Fibroblast of the conjunctiva (primary cell): ENCODE results near the gene LARP4B.

Experiments
- DNase-seq: peaks from one replicate; pipeline ENCODE4 v3.0.0-alpha.2; 2010; ENCODE audit warnings: low read depth

The LARP4B gene

GRCh38 chr10:767794-768193, 163.7 kb downstream of the LARP4B start:
- no peak for DNase-seq

DNA sequence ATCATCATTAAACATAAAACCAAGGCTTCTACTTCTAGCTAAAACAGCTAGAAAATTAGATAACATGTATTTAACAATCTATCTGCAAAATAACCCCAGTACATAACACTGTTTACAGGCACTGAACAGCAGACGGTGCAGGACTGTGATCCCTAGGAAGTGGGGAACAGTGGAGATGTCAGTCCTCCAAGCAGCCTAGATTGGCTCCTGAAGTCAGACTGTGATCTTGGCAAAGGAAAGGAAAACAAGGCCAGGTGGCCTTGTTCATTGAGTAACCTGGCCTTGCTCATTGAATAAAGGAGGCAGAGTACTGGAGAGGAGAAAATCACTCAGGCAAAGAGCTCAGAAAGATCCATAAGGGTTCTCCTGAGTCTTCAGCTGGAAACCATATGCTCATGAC, 164.3 kb downstream of the LARP4B start:
- DNase-seq, result no peak

DNA sequence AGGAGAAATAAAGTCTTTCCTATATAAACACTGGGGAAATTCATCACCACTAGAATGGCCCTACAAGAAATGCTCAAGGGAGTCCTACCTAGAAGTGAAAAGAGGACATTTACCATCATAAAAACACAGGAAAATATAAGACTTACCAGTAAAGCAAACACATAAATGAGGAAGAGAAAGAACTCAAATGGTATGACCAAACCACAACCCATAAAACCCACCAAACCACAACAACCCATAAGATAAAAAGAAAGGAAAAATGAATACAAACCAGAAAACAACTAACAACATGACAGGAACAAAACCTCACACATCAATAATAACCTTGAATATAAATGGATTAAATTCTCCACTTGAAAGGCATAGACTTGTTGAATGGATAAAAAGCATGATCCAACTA, 170.1 kb downstream of the LARP4B start:
- DNase-seq, result no peak

- no peak for DNase-seq
Measured at GRCh38 chr10:760622-761021, 170.9 kb downstream of the LARP4B start.

DNA sequence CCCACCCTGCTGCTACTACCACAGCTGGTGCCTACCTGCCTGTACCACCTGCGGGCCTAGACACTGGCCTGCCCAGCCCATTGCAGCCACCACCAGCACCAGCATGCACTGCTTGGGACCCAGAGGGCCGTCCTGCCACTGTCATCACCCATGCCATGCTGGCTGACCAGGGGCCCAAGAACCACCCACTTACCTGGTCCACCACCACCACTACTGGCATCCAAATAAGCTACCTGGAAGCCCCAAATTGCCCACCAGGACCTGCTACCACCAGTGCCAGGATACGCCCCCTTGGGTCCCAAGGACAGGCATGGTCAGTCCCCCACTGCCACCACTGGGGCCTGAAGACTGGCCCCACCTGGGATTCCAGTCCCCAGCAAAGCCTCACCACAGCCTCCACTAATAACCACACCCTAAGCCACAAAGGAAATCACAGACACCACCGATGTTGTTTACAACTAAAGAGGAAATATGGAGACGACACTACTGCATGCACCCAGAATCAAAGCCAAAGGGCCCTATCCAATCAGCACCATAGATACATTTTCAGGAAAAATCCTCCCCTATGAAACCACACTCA, 171.5 kb downstream of the LARP4B start:
- DNase-seq, result no peak
